H4 (cell line): ENCODE data around the gene ACADVL. TPM values are rescaled to one million over a fixed set of nuclear protein-coding genes. Genes with fewer than 3 reads are reported as not detected.

Experiments used
- DNase-seq: peaks from one replicate; pipeline ENCODE4 v3.0.0-alpha.2; 2015; ENCODE audit warnings: low spot score
- total RNA-seq: library from RNA; depleted of rRNA; stranded (reverse); fragments of >200 nt; shearing (Covaris generic); gene quantifications from 2 replicates; pipeline ENCODE4 v1.2.3, GENCODE V29; 2014

The ACADVL gene
- total RNA-seq, 1 experiment from 2014 or later: 118 TPM

GRCh38 chr17:7191069-7191468, 28.7 kb upstream of the ACADVL start:
- DNase-seq: no peak

GRCh38 chr17:7191571-7192270, 28.0 kb upstream of the ACADVL start:
- DNase-seq: no peak

GRCh38 chr17:7192271-7192937, 27.3 kb upstream of the ACADVL start:
- DNase-seq: no peak

- DNase-seq: no peak
Observed at GRCh38 chr17:7195971-7196370, 23.8 kb upstream of the ACADVL start.

GRCh38 chr17:7196651-7197401, 22.9 kb upstream of the ACADVL start:
- no peak for DNase-seq

- DNase-seq: no peak
Observed at GRCh38 chr17:7203391-7203790, 16.3 kb upstream of the ACADVL start.

- no peak for DNase-seq
Observed at GRCh38 chr17:7204336-7204735, 15.4 kb upstream of the ACADVL start.

GRCh38 chr17:7204828-7205461, 14.8 kb upstream of the ACADVL start:
- DNase-seq: no peak

GRCh38 chr17:7205561-7205960, 14.2 kb upstream of the ACADVL start:
- no peak for DNase-seq

GRCh38 chr17:7207120-7208001, 12.4 kb upstream of the ACADVL start:
- no peak for DNase-seq

- DNase-seq: no peak
Observed at GRCh38 chr17:7208027-7208571, 11.6 kb upstream of the ACADVL start.

GRCh38 chr17:7208754-7209460, 10.8 kb upstream of the ACADVL start:
- DNase-seq: no peak

GRCh38 chr17:7211491-7212273, 8.1 kb upstream of the ACADVL start:
- DNase-seq: no peak

- peak; percentile 68 for DNase-seq
Observed at GRCh38 chr17:7213895-7214299, 5.8 kb upstream of the ACADVL start.

GRCh38 chr17:7214300-7215135, 5.2 kb upstream of the ACADVL start:
- peak; percentile 91 for DNase-seq

GRCh38 chr17:7215136-7215638, 4.6 kb upstream of the ACADVL start:
- DNase-seq: no peak

GRCh38 chr17:7215652-7216180, 4.0 kb upstream of the ACADVL start:
- no peak for DNase-seq
